Loucy (cell line): ENCODE measurements around the gene SDCCAG8.

Experiments
- EZH2phosphoT487 ChIP-seq: fragments of 200-600 bp; IDR thresholded peaks from 2 replicates; pipeline ENCODE4 v1.6.1; 2018; ENCODE audit warnings: antibody characterized with exemption, mild to moderate bottlenecking, moderate library complexity, borderline replicate concordance
- TF ChIP-seq, protein P1 (sequence below): fragments of 200-600 bp; sonication (generic); conservative IDR thresholded peaks from 2 replicates; pipeline ENCODE4 v1.5.1; 2014; ENCODE audit warnings: mild to moderate bottlenecking, antibody characterized with exemption, low read length

DNA sequence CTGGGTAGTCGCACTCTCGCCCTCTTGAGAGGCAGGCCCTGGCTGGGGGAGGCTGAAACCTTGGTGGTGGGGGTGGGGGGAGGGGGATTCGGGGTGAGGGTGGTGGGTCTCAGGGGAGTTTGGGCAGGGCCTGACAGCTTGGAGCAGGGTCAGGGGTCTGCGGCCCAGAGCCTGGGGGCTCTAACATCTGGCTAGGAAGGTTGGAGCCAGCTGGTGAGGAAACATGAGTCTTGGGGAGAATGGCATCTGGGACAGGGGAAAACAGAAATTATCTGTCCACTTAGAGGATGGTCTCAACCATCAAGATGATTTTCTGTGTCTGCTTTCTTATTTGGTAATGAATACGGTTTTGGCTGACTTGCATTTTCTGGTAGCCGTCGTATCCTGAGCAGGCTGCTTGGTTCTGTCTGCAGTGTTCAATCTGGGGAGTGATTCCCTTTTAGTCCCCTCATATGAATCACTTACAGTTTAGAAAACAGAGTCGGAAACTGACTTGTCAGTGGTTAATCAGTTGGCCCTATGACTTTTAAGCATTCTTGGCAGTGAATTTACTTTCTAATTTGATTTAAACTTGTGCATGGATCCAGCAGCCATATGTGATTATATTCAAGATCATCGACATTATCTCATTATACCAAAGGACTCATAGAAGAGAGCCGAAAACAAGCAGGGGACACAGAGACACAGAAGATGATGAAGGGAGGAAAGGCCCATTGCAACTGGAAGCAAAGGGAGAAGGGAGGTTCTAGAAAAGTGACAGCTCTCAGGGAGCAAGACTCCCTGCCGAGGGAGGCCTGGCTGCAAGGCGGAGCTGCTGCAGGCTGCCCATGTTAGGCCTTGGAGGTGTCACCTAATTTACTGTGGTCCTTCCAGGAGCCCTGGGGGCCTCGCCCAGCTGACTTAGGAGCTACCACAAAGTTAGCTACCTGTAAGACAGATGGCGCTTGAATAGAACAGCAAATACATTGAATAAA, 237.6 kb downstream of the SDCCAG8 start:
- TF ChIP-seq, protein P1, sequence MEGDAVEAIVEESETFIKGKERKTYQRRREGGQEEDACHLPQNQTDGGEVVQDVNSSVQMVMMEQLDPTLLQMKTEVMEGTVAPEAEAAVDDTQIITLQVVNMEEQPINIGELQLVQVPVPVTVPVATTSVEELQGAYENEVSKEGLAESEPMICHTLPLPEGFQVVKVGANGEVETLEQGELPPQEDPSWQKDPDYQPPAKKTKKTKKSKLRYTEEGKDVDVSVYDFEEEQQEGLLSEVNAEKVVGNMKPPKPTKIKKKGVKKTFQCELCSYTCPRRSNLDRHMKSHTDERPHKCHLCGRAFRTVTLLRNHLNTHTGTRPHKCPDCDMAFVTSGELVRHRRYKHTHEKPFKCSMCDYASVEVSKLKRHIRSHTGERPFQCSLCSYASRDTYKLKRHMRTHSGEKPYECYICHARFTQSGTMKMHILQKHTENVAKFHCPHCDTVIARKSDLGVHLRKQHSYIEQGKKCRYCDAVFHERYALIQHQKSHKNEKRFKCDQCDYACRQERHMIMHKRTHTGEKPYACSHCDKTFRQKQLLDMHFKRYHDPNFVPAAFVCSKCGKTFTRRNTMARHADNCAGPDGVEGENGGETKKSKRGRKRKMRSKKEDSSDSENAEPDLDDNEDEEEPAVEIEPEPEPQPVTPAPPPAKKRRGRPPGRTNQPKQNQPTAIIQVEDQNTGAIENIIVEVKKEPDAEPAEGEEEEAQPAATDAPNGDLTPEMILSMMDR, result no peak
- TF ChIP-seq EZH2phosphoT487, result no peak
